DMS153 (cell line): ENCODE data around the gene TMEM175.

Experiments used
- DNase-seq: peaks from one replicate; lab custom pipeline; 2025; lab: John Stamatoyannopoulos, UW

TMEM175 gene

DNA sequence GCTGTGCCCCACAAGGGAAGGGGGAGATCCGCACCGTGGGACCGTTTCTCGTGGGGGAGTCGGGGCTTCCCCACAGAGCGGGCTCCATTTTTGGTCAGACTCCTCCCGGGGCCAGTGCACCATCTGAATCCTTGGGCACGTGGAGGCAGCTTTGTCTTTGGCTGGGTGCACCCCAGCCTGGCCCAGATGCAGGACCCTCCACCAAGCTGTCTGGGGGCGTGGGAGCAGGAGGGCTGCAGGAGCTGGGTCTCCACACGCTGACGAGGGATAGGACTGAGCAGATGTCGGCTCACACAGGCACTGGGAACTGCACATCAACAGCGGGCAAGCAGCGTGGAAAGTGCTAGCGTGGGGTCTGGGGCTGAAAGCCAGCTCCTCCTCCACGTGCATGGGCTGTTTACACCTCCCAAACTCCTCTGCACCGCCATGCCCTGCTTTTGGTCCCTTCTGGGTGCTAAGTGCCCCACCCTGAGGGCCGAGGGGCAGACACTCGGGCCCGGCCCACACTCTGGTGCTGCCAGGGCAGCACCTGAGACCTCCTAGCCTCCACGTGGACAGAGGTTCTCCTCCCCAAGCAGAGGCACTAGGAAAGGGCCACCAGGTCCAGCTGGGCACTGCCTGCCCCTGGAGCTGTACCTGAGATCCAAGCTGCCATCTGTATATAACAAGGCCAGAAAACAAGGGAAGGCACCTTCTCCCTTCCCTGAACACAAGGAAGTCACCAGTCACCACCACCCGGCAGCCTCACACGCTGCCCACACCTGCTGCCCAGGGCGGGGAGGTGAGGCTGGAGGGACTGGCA is 27.3 kb downstream of the TMEM175 start:
- DNase-seq = no peak

DNA sequence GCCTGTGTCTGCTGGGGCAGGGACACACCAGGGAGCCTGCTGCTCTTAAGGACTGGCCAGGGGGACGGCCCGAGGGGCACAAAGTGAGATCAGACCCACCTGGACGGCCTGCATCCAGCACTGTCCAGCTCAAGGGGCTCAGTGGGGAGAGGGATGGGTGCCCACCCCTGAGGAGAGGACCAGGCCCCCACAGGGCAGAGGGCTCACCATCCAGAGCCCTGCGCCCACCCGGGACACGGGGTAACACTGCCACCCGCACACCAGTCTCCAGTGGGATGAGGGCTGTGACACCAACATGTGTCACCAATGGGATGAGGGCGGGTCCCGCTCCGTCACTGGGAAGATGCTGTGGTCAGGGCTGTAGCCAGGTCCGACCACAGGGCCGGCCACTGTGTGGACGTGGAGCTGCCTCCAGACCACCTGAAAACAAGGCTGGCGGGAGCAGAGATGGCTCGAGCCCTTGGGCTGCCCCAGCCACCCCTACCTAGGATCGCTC is 27.9 kb downstream of the TMEM175 start:
- no peak for DNase-seq

DNA sequence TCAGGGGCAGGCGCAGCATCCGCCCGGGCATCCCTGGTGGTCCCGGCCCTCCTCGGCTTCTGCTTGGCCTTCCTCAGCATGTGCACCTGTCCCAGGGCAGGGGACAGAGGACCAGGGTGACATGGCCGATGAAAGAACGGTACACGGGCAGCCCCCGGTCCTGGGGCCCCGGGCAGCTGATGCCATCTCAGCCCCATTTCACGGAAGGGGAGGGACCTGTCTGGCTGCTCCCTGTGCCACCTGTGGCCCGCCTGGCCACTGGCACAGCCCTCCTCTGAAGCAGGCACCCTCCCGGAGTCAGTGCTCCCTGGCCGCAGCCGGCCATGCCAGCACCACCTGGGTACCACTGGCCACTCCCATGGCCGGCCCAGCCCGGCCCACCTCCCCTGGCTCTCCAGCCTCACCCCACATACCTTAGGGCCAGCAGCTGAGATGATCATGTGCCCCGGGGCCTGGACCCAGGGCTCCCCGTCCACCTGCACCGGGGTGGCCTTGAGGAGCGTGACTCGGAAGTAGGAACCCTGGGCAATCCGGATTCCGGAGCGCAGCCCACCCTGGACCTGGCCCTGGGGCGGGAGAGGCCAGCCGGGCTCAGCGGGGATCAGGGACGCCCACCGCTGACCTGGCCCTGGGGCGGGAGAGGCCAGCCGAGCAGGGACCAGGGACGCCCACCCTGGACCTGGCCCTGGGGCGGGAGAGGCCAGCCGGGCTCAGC is 28.5 kb downstream of the TMEM175 start:
- no peak for DNase-seq

DNA sequence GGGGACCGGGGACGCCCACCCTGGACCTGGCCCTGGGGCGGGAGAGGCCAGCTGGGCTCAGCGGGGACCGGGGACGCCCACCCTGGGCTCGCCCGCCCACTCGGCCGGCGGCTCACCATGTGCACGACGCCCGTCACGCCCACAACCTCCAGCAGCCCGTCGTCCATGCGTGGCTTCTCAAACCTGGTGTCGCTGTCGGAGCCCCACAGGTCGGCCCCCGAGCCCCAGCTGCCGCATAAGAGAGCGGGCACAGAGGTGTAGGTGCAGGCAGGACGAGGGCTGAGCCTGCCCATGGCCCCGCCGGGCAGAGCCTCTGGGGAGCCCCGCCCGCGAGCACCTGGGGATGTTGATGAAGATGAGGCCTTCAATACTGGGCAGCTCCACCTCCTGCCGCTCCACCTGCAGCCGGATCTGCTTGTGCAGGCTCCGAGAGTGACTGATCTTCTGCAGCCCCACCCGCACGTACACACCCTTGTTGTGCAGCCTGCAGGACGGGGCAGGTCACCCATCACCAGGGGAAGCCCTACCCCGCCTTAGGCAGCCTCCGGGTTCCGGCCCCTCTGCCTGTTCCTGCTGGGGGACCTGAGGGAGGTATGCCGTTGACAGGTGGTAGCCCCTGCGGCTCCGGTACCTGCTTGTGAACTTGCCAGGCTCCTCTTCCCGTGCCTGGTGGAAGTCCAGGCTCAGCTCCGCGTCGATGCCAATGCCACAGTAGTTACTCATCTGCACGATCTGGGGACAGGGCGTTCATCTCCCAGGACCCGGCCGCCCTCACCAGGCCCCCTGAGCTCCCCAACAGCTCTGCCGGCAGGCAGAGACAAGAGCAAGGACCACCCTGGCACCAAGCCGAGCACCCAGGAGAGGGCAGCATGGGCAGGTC is 29.3 kb downstream of the TMEM175 start:
- DNase-seq = no peak

DNA sequence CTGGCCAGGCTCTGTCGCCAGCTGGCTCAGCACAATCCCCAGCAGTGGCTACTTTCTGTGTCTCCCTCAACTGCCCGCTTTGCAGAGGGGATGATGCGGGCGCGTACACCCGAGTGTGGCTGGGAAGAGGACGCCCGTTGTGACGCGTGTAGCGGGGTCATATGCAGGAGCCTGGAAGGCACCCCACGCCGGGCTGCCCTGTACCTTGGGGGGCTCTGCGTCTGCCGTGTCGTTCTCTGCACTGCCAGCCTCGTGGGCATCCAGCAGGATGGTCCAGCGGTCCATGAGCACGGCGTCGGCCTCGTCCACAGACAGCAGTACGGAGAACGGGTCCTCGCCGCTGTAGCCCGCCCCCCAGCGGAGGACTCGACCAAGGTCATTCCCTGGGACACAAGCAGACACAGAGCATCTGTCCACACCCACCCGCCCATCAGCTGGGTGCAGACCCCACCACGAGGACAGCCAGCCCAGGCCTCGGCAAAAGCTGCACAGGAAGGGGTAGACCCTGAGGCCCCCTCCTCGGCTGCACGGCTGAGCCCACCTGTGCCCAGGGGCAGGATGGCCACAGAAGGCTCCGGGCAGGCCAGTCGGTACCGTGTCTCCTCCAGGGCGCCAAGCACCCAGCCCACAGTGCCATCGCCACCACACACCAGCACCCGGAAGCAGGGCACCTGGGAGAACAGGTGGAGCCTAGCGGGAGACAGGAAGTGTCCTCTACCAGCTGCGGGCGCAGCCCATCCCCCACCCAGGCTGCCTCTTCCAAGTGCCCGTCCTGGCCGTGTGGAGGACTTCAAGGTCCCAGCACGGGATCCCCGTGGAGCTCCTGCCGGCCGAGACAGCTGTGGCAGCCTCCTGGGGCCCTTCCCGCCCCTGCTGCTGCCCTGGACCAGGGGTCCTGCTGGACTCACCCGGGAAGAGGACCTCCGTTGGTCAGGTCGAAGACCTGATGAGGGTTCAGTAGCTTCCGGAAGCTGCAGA is 30.3 kb downstream of the TMEM175 start:
- peak; percentile 53 for DNase-seq

DNA sequence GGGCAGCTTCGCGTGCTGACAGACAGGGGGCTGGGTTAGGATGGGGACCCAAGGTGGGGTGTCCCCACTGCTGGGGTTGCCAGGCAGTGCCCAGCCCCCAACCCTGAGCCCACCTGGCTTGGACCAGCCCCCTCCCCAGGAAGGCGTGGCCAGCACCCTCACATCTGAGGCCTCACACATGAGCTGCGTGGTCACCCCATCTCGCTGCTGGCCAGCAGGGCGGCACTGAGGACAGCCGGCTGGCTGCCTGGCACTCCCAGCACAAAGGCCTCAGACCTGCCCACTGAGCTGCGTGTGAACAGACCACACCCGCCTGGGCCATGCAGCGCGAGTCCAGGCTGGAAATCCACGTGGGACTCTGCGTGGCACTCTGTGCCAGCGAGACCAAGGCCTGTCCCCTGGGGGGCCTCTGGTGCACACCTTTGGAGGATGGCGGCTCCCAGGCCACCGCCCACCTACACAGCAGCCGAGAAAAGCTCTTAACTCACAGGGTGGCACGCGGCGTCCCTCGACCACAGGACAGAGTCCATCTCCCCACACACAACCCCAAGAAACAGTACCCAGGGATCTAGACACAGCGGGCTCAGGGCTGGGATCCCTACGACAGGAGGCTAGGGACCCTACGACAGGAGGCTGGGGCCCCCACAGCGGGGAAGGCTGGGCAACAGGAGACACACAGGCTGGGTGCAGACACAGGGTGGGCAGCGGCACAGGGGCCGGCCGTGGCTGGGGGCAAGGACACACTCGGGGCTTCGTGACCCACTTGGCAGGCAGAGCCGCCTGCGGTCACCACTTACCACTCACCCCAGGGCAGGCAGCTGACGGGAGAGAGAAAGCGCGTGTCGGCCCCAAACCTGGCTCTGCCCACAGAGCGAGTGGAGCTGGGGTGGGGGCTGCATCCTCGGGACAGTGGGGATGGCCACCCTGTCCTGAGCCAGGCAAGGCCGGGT is 31.3 kb downstream of the TMEM175 start:
- no peak for DNase-seq

DNA sequence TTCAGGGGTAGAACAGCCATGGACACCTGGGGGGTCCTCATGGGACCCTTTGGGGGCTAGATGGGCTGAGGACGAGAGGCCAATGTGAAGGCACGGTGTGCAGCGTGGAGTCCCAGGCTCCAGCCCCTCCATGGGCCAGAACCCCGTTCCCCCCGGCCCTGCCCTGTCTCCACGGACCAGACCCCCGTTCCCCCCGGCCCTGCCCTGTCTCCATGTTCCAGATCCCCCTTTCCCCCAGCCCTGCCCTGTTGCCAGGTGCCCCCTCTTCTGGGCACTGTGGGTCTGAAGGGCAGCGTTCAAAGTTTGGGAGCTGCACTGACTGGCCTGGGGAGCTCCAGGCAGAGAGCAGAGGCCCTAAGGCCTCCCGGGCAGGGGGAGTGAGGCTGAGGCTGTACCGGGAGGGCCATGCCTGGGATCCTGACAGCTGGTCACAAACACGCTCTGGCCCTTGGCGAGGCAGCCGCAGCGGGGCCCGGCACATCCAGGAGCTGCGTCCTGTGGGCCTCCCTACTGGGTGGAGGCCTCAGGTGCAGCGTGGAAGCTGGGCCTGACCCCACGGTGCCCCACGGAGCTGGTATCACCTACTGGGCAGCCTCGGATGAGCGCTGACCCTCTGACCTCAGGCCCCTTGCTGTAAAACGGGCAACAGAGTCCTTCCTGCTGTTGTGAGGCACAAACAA is 32.2 kb downstream of the TMEM175 start:
- no peak for DNase-seq

DNA sequence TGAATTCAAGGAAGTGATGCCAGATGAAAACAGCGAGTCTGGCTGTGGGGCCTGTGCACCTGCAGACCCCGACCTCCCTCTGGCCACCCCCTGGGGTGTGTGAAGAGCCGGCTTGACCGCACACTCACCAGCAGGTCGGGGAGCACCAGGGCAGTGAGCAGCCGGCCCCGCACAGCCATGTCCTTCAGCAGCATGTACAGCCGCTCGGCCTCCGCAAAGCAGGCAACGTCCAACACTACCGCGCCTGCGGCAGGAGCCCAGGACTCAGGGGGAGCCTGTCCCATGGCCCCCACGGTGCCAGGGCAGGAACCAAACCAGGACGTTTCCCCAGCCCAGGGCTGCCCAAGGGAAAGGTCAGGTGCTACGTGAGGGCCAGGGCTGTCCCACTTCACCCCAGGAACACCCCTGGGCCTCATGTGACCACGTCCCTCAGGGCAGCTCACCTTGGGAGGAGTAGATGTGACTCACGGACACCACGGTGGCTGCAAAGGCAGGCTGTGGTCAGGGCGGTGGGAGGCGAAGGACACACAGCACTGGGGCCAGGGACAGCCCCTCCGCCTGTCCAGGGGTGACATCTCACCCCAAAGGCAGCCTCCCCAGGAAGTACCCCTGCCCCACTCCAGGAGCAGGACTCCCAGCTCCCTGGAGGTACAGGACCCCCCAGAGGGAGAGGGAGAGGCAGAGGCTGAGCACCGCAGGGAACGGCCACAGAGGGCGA is 32.9 kb downstream of the TMEM175 start:
- DNase-seq = no peak

DNA sequence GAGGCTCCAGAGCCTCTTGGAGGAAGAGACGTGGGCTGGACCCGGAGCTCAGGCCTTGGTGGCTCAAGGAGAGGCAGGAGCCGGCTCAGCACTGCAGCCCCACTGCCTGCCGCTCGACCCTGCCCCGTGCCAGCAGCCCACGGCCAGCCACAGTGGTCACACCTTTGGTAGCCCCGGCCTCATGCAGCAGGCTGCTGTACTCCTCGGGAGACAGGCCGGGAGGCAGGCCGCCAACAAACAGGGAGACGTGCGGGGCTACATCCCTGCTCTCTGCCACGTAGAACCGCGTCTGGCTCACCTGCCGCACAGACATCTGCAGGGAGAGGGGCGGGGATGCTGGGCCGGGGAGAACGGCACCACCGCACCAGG is 33.5 kb downstream of the TMEM175 start:
- DNase-seq = no peak

DNA sequence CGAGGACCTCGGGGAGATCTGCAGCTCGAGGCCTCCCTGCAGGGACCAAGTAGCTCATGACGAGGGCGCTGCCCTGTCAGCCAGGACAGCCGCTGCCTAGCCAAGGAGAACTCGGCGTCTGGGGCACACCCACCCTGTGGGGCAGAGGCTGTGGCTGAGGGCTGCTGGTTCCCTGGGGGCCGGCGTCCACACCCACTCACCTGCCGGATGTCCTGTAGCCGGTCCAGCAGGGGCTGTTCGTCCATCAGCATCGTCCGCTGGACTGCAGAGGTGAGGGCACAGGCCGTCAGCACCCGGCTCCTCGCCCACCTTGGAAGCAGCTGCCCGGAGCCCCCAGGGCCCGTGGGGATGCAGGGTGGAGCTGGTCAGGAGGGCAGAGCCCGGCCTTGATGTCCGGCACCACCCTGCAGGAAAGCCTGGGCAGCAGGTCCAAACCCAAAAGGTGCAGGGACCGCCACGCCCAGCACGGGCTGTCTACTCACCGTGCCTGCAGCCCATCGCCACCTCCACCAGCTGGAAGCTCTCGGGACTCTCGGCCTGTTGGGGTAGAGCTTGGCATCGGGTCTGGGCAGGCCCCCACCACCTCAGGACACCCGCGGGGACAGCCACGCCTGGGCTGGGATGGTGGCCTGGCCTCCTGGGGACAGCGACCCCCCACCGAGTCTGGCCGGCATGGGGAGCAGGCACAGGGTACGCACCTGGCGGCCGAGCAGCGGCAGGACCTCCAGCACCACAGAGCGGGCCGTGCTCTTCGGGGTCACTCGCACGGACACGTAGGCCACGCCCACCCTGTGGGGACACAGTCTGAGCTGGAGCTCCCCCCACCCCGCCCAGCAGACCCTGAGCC is 34.2 kb downstream of the TMEM175 start:
- DNase-seq = no peak

DNA sequence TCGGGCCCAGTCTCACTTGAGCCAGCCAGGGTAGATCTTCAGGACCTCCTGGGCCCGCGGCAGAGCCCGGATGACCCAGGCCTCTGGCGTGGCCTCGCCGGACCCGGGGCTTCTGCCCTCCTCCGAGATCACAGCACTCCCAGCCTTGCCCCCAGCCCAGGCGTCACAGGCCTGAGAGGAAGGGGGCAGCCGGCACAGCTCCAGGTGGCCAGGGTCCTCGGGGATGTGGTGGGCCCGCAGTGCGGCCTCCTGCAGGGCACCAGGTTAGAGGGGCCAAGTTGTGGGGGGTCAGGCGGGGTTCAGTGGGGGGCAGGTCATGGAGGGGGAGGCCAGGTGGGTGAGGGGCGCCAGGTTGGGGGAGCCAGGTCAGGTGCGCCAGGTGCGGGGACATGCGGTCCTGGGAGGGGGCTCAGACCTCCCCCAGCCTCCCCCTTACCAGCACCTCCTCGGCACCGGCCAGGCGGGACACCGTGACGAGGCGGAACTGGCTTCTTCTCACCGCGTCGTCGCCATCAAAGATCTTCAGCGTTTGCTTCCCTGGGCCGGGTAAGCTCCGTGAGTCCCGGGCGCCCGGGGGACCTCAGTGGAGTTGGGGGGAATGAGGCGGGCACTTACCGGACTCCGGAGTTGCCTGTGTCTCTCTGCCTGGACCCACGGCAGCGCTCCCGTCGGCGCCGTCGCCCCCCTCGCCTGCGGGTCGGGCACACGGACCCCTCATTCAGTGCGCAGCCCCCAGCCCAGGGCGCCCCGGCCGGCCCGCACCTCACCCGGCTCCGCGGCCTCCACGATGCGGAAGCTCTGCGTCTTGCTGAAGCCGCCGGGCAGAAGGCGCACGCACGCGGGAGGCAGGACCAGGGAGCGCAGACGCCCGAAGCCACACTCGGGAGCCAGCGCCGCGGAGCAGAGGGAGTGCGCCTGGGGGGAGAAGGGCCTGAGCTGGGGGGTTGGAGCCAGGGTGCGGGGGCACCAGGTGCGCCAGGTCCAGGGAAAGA is 35.1 kb downstream of the TMEM175 start:
- DNase-seq = no peak

DNA sequence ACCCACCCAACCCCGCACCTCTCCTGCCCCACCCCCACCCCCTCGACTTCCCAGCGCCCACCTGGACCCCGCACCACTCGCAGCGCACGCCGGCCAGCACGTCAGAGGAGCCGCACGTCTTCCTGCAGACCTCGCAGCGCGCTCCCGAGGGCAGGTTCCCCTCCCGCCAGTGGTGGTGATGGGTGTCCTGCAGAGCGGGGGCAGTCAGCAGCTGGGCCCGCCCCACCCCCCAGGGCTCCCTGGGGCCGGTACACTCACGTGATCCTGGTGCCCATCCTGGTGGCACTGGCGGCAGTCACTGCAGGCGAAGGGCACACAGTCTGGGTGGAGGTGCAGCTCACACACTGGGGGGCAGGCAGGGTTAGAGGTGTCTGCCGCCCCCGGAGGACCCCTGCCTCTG is 36.0 kb downstream of the TMEM175 start:
- no peak for DNase-seq

DNA sequence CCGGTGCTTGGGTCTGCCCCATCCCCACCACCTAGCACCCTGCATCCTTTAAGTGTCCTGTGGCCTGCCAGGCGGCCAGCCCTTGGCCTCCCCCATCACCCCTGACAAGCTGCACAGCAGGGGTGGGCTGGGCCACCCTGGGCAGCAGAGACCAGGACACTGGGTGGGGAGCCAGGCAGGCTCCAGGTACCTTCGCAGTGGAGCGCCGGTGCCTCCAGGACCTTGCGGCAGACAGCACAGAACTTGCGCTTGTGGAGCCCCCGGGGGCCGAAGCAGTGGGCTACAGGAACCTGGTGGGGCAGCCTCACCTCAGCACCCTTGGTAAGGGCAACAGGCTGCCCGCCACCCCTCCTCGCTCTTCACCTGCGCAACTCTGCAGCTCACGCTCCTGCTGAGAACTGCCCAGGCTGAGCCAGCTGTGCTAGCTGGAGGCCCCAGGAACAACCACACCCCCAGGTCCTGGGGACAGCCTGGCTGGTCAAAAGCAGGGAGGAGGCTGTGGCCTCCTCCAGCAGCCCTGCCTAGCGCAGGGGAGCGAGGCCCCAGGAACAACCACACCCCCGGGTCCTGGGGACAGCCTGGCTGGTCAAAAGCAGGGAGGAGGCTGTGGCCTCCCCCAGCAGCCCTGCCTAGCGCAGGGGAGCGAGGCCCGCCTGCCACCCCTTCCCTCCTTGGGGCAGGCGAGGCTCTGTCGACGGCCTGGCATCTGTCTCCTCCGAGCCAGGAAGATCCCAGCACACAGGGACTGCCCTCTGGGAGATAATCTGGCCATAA is 36.5 kb downstream of the TMEM175 start:
- no peak for DNase-seq

DNA sequence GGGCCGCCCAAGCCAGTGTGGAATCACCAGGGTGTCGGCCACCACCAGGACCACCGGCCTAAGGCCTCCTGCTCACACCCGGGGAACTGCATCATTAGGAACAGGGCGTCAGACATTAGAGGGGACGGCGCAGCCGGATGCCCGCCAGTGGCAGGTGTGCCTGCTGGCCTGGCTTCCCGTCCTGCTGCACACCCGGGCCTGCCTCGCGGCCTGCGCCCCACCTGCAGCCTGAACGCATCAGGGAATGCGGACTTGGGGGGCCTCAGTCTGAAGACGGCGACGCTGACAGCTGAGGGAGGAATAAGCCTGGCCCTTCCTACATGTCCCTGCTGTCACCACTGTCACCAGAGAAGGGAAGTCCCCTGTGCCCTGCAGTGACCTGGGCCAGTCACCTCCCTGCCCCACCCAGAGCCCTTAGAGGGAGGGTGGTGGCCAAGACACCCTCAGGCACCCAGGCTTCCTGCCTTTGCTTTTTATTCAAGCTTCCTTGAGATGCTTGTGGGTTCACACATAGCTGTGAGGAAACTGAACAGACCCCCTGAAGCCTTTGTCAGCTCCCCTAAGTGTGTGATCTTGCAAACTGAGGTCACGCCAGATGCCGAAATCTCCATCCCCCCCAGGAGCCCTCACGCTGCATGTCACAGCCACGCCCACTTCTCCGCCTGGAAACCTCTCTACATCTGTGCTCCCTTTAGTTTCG is 37.9 kb downstream of the TMEM175 start:
- DNase-seq = no peak

DNA sequence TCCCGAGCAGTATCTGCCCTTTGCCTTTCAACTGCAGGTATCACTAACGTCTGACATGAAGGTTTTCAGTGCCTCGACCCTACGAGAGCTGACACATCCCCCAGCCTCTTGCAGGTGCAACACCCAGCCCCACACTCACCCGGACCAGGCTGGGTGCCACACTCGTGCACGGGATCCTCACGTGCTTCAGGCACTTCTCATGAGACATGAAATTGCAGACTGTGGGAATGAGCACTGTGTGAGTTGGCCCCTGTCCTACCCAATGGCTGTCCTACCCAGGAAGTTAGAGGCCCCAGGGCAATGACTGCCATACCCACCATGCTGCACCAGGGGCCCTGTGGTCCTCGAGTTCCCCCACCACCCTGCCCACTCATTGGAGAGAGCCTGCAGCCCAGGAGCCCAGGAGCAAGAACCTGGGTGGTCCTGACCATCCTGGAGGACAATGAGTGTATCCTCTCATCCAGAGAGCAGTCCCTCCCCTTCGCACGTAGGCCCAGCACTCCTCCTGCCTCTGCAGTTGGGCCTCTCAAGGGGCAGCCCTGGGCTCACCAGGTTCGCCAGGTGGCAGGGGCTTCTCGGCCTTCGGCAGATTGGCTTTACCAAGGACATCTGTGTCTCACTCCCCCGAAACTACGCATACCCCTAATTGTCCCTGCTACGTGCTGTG is 38.7 kb downstream of the TMEM175 start:
- no peak for DNase-seq
